ENCODE measurements around the gene CACYBP.

Gene CACYBP

GRCh38 chr1:174999936-175000696 lies at the start of gene CACYBP:
Gene CACYBP (plus strand): TSS chr1:174999947. CDS start chr1:175000181, 234 bp downstream.
- DNase-seq, result no peak

GRCh38 chr1:174953285-174954072 lies 46.3 kb upstream of the CACYBP start:
- no peak for DNase-seq

- DNase-seq, result no peak
Observed at GRCh38 chr1:174954073-174954460, 45.7 kb upstream of the CACYBP start.

GRCh38 chr1:174954671-174955669 lies 44.8 kb upstream of the CACYBP start:
- DNase-seq, result no peak

- DNase-seq, result no peak
Observed at GRCh38 chr1:174956086-174956485, 43.7 kb upstream of the CACYBP start.

- no peak for DNase-seq
Observed at GRCh38 chr1:174956976-174957375, 42.8 kb upstream of the CACYBP start.

- no peak for DNase-seq
Observed at GRCh38 chr1:174957829-174958228, 41.9 kb upstream of the CACYBP start.

- DNase-seq, result no peak
Observed at GRCh38 chr1:174958396-174958795, 41.4 kb upstream of the CACYBP start.

- DNase-seq, result no peak
Observed at GRCh38 chr1:174960362-174960761, 39.4 kb upstream of the CACYBP start.

- peak; percentile 25 for DNase-seq
Observed at GRCh38 chr1:174963529-174964125, 36.1 kb upstream of the CACYBP start.

GRCh38 chr1:174964261-174964971 lies 35.3 kb upstream of the CACYBP start:
- peak; percentile 36 for DNase-seq

- peak; percentile 27 for DNase-seq
Observed at GRCh38 chr1:174964972-174965361, 34.8 kb upstream of the CACYBP start.

GRCh38 chr1:174965362-174966007 lies 34.3 kb upstream of the CACYBP start:
- DNase-seq, result peak; percentile 60

GRCh38 chr1:174966008-174966572 lies 33.7 kb upstream of the CACYBP start:
- DNase-seq, result no peak

GRCh38 chr1:174967845-174968705 lies 31.7 kb upstream of the CACYBP start:
- no peak for DNase-seq

GRCh38 chr1:174968750-174969244 lies 30.9 kb upstream of the CACYBP start:
- DNase-seq, result peak; percentile 46

GRCh38 chr1:174969977-174970376 lies 29.8 kb upstream of the CACYBP start:
- DNase-seq, result no peak

- DNase-seq, result no peak
Observed at GRCh38 chr1:174971466-174971865, 28.3 kb upstream of the CACYBP start.

GRCh38 chr1:174971902-174972301 lies 27.8 kb upstream of the CACYBP start:
- DNase-seq, result no peak

- DNase-seq, result no peak
Observed at GRCh38 chr1:174974711-174975119, 25.0 kb upstream of the CACYBP start.
